Measurements from ENCODE around the gene OR10V1. TPM values are rescaled to one million over a fixed set of nuclear protein-coding genes. Genes with fewer than 3 reads are reported as not detected.

Gene OR10V1, protein sequence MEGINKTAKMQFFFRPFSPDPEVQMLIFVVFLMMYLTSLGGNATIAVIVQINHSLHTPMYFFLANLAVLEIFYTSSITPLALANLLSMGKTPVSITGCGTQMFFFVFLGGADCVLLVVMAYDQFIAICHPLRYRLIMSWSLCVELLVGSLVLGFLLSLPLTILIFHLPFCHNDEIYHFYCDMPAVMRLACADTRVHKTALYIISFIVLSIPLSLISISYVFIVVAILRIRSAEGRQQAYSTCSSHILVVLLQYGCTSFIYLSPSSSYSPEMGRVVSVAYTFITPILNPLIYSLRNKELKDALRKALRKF
- polyA plus RNA-seq (2012; ENCODE audit: insufficient read length, low read depth), result not detected

DNA sequence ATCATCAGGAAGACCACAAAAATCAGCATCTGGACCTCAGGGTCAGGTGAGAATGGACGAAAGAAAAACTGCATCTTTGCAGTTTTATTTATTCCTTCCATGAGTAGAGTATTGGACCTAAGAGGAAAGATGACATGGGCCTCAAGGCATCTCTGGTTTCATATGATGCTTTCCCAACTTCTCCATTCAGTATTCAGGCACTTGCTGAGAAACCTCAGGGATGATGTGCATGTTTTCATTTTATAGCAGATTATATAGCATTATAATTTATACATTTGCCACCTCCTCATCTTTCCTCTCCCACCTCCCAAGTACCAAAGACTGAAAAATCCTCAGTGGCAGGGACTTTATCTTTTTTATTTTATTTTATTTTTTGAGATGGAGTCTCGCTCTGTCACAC lies at the start of gene OR10V1:
Gene OR10V1 (minus strand): TSS at position 101 of the 400 bp plus-strand sequence. CDS start 0 bp downstream, at position 101.
- no peak for TF ChIP-seq TAF1 (IDR thresholded peaks at IDR 0.05; ENCODE audit: borderline replicate concordance, insufficient read depth, low read length)
- TF ChIP-seq, protein P1, sequence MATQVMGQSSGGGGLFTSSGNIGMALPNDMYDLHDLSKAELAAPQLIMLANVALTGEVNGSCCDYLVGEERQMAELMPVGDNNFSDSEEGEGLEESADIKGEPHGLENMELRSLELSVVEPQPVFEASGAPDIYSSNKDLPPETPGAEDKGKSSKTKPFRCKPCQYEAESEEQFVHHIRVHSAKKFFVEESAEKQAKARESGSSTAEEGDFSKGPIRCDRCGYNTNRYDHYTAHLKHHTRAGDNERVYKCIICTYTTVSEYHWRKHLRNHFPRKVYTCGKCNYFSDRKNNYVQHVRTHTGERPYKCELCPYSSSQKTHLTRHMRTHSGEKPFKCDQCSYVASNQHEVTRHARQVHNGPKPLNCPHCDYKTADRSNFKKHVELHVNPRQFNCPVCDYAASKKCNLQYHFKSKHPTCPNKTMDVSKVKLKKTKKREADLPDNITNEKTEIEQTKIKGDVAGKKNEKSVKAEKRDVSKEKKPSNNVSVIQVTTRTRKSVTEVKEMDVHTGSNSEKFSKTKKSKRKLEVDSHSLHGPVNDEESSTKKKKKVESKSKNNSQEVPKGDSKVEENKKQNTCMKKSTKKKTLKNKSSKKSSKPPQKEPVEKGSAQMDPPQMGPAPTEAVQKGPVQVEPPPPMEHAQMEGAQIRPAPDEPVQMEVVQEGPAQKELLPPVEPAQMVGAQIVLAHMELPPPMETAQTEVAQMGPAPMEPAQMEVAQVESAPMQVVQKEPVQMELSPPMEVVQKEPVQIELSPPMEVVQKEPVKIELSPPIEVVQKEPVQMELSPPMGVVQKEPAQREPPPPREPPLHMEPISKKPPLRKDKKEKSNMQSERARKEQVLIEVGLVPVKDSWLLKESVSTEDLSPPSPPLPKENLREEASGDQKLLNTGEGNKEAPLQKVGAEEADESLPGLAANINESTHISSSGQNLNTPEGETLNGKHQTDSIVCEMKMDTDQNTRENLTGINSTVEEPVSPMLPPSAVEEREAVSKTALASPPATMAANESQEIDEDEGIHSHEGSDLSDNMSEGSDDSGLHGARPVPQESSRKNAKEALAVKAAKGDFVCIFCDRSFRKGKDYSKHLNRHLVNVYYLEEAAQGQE (IDR thresholded peaks at IDR 0.05; ENCODE audit: insufficient read depth in 1 of 2, low read depth in 2 of 2, low read length in 2 of 2), result no peak
- TF ChIP-seq FOXP2 (optimal IDR thresholded peaks at IDR 0.05; ENCODE audit: borderline replicate concordance, extremely low read depth, extremely low read length, insufficient read depth), result no peak
- TF ChIP-seq SIN3A (IDR thresholded peaks at IDR 0.05; ENCODE audit: borderline replicate concordance, insufficient read depth, low read length), result no peak
- TF ChIP-seq POLR2AphosphoS5 (IDR thresholded peaks at IDR 0.05; ENCODE audit: low read depth, low read length), result no peak

DNA sequence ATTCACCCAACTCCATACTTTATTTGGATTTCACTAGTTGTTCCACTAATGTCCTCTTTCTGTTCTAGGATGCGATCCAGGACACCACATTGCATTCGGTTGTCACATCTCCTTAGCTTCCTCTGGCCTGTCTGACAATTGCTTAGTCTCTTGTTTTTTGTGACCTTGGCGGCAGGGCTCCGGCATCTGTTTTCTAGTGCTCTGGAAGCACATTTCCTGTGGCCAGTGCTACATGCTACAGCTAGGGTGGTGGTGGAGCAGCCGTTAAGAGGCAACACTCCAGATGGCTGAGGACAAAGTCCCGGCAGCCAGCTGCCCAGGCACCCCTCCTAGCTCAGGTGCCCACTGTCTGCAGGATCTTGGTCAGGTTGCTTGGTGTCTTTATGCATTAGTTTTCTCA lies 48.3 kb upstream of the OR10V1 start:
- TF ChIP-seq FOXP2 (optimal IDR thresholded peaks at IDR 0.05; ENCODE audit: borderline replicate concordance, extremely low read depth, extremely low read length, insufficient read depth) (no peak), POLR2AphosphoS5 (IDR thresholded peaks at IDR 0.05; ENCODE audit: low read depth, low read length) (no peak)
- TF ChIP-seq, protein P1 (IDR thresholded peaks at IDR 0.05; ENCODE audit: insufficient read depth in 1 of 2, low read depth in 2 of 2, low read length in 2 of 2), result no peak

DNA sequence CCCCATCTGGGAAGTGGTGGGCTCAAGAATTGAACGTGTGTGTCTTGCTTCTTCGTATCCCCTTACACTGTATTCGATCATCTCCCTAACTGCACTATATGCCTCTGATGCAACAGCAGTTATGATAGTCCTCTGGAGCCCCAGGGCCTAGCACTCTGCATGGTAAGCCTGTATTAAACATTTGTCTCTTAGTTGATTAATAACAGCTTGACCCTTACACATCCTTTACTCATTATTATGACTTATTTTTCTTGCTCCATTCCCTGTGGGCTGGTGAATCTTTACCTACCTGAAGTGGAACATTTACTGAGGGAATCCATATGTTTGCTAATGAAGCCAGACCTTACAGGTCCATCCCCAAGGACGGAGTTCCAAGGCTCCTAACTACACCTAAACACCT lies 47.1 kb upstream of the OR10V1 start:
- TF ChIP-seq POLR2AphosphoS5 (IDR thresholded peaks at IDR 0.05; ENCODE audit: low read depth, low read length) (no peak), FOXP2 (optimal IDR thresholded peaks at IDR 0.05; ENCODE audit: borderline replicate concordance, extremely low read depth, extremely low read length, insufficient read depth) (no peak), SIN3A (IDR thresholded peaks at IDR 0.05; ENCODE audit: borderline replicate concordance, insufficient read depth, low read length) (no peak), TAF1 (IDR thresholded peaks at IDR 0.05; ENCODE audit: borderline replicate concordance, insufficient read depth, low read length) (no peak)
- TF ChIP-seq, protein P1 (IDR thresholded peaks at IDR 0.05; ENCODE audit: insufficient read depth in 1 of 2, low read depth in 2 of 2, low read length in 2 of 2), result no peak

DNA sequence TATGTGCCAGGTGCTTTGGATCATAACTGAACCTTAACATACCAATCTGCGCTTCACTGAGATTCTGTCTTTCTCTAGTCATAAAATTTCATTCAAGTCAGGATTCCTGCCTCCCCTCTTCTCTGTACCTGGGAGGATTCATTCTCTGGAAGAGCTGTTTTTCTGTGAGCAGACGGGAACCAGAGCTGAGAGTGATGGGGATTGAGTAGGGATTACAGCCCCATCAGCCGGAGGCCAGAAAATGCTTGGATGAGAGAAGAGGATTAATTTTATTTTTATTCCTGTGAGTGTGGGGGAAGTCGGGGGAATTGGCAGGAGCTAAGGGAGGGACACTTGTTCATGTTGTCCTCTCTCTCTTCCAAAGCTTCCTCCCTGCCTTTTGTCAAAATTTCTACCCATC lies 46.3 kb upstream of the OR10V1 start:
- TF ChIP-seq, protein P1 (IDR thresholded peaks at IDR 0.05; ENCODE audit: insufficient read depth in 1 of 2, low read depth in 2 of 2, low read length in 2 of 2), result no peak
- TF ChIP-seq FOXP2 (optimal IDR thresholded peaks at IDR 0.05; ENCODE audit: borderline replicate concordance, extremely low read depth, extremely low read length, insufficient read depth) (no peak), POLR2AphosphoS5 (IDR thresholded peaks at IDR 0.05; ENCODE audit: low read depth, low read length) (no peak), SIN3A (IDR thresholded peaks at IDR 0.05; ENCODE audit: borderline replicate concordance, insufficient read depth, low read length) (no peak), TAF1 (IDR thresholded peaks at IDR 0.05; ENCODE audit: borderline replicate concordance, insufficient read depth, low read length) (no peak)

Measured in PFSK-1 (cell line).